ENCODE measurements around the gene PRELID1.

PRELID1 gene

DNA sequence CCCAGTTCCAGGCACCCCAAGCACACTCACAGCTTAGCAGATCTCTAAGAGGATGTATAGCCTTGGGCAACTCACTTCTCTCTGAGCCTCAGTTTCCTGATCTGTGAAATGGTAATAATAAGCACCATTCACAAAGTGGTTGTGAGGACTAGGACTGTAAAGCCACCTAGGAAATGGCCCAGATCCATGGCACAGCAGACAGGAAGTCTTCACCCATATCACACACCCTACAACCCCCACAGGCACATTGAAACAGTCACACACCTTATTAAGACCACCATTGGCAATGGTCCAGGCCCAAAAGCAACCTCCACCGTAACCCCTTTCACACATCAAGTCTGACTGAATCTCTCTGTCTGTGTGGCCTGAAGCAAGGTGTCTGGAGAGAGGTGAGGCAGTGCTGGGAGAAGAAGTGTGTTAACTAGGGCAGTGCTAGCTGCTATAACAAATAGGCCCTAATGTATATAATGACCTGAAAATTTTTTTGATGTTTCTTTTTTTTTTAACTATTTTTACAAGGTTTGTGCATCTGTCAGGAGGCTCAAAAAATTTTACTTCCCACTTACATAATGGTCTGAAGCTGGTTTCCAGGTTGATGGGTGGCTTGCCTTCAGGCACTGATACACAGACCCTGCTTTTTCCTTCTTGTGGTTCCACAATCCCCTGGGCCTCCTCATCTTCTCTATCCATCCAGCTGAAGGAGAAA lies 51.7 kb downstream of the PRELID1 start:
- no peak for DNase-seq (ENCODE audit: insufficient read length, low spot score)
- no peak for FAIRE-seq

DNA sequence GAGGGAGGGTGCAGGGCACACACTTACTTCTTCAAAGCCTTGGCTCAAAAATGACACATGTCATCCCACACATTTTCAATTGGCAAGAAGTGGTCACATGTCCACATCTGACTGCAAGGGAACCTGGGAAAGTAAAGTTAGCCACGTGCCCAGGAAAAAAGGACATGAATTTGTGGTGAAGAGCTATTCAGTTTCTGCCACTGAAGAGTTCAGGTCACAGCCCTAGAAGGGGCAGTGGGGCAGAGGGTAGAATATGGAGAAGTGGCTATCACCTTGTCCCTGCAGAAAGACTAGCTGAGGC lies 52.2 kb downstream of the PRELID1 start:
- FAIRE-seq, result no peak
- DNase-seq (ENCODE audit: insufficient read length, low spot score), result no peak

All from GM19239 (cell line).